ENCODE results near the gene IGF1. TPM values are rescaled to one million over a fixed set of nuclear protein-coding genes. Genes with fewer than 3 reads are reported as not detected.

Gene IGF1
- total and polyA plus RNA-seq, 9 of the 15 experiments (the other 6 are each of a cell fraction or from before 2014, with no cell fraction given), result 3.7 to 13.9 (median 4.5) TPM

GRCh38 chr12:102528111-102528510 is 47.7 kb upstream of the IGF1 start (continued):
- TF ChIP-seq HMGXB4 (CRISPR knock-in tag; IDR thresholded peaks at IDR 0.05), result no peak
- TF ChIP-seq NFXL1 (CRISPR knock-in tag; IDR thresholded peaks at IDR 0.05), result no peak
- no peak for TF ChIP-seq CAMTA2 (CRISPR knock-in tag; conservative IDR thresholded peaks at IDR 0.05)
- no peak for TF ChIP-seq ZBED1 (IDR thresholded peaks at IDR 0.05)
- no peak for TF ChIP-seq NR3C1 (CRISPR knock-in tag; IDR thresholded peaks at IDR 0.05)

GRCh38 chr12:102527171-102527720 is 46.9 kb upstream of the IGF1 start:
- no peak for FAIRE-seq
- Histone ChIP-seq H3K4me1 (replicated peaks in 1 of 2; ENCODE audit: control insufficient read depth in 2 of 2, insufficient read depth in 2 of 2, low read length in 2 of 2) (no peaks in the 10 kb centered on the region; a peak in 1 of 5 replicates), H3K9me3 (replicated peaks; ENCODE audit: control insufficient read depth, insufficient read depth, low read depth, low read length) (no peaks in the 10 kb centered on the region), H4K20me1 (replicated peaks; ENCODE audit: control insufficient read depth, insufficient read depth, low read length) (no peaks in the 10 kb centered on the region), H3K4me2 (ENCODE audit: insufficient read depth, low read length) (no peak overlapping the region), H3K9me1 (ENCODE audit: control insufficient read depth, insufficient read depth, low read length) (no peaks in the 10 kb centered on the region), H2AFZ (ENCODE audit: low read depth, low read length) (no peak overlapping the region), H3K36me3 (ENCODE audit: control insufficient read depth, insufficient read depth, low read length) (no peaks in the 10 kb centered on the region), H3K27ac (ENCODE audit: extremely low read depth, low read depth, low read length) (no peak overlapping the region), H3K4me3 (no peak overlapping the region), H3K9ac (ENCODE audit: insufficient read depth in 1 of 2, low read depth in 2 of 2, low read length in 2 of 2) (no peak overlapping the region), H3K27me3 (ENCODE audit: control insufficient read depth in 2 of 2, insufficient read depth in 2 of 2, low read length in 2 of 2) (no peaks in the 10 kb centered on the region), H3K79me2 (ENCODE audit: control insufficient read depth, insufficient read depth, low read length) (no peaks in the 10 kb centered on the region)
- CTCF ChIA-PET (ENCODE audit: low intra/inter-chr PET ratio), result no interaction called here
- no TSS peak for BruUV-seq (replicated peaks)
- WGBS (ENCODE audit: insufficient coverage, low coverage, missing lambda C conversion rate), result 14% methylated on average over 8 of the region's 8 CpGs
- intact Hi-C loops (cut with micrococcal nuclease), result no loop called here
- no peak for DNase-seq (ENCODE audit: extremely low read depth in 1 of 4, low spot score in 3 of 4)
- no peak for ATAC-seq
- in situ Hi-C loops (cut with MboI), result no loop called here
- POLR2A ChIA-PET, result interaction anchor here (1.0 kb wide), 1 partner anchor 13 kb away, joined by 3 read pairs; no protein-coding TSS in a partner anchor
- TF ChIP-seq ATF7 (IDR thresholded peaks at IDR 0.05), result no peak
- no peak for TF ChIP-seq FIP1L1 (IDR thresholded peaks at IDR 0.05; ENCODE audit: low read depth, low read length, poor library complexity, severe bottlenecking)
- no peak for TF ChIP-seq ZBED1 (IDR thresholded peaks at IDR 0.05)
- no peak for TF ChIP-seq ZBTB12 (CRISPR knock-in tag; IDR thresholded peaks at IDR 0.05)
- TF ChIP-seq DMBX1 (CRISPR knock-in tag; IDR thresholded peaks at IDR 0.05; ENCODE audit: borderline replicate concordance), result no peak
- TF ChIP-seq RERE (CRISPR knock-in tag; IDR thresholded peaks at IDR 0.05; ENCODE audit: borderline replicate concordance), result no peak
- no peak for TF ChIP-seq SAFB (IDR thresholded peaks at IDR 0.05; ENCODE audit: borderline replicate concordance, low read depth, low read length)
- TF ChIP-seq ZNF444 (CRISPR knock-in tag; IDR thresholded peaks at IDR 0.05), result no peak
- TF ChIP-seq HDGF (IDR thresholded peaks at IDR 0.05), result no peak
- no peak for TF ChIP-seq CREM (IDR thresholded peaks at IDR 0.05; ENCODE audit: low read depth)

Measured in K562 (cell line).